GM12878 (cell line): ENCODE data around the gene PRMT3. TPM values are rescaled to one million over a fixed set of nuclear protein-coding genes. Genes with fewer than 3 reads are reported as not detected.

Source experiments
- ATAC-seq: fragments of 200-7000 bp; cut with Tn5 transposase; 3 replicates; pipeline ENCODE4 v1.9.1; 2020; ENCODE audit warnings: mild to moderate bottlenecking, moderate library complexity
- BruUV-seq: library from RNA; stranded (reverse); fragments of 400-500 nt; replicated peaks from 2 replicates; lab custom pipeline; 2021; lab: Mats Ljungman, UMichigan
- CTCF ChIA-PET: fragments of 300-600 bp; sonication (Branson Sonifier 250); formaldehyde crosslinking; extraction: SDS; loops from one replicate; lab custom pipeline; 2021; ENCODE audit warnings: inconsistent platforms; lab: Yijun Ruan, JAX
- POLR2A ChIA-PET: fragments of 350-600 bp; formaldehyde crosslinking; extraction: SDS; loops from one replicate; lab custom pipeline; 2021; ENCODE audit warnings: inconsistent platforms; lab: Charles Lee
- RAD21 ChIA-PET: fragments of 300-600 bp; sonication (Branson Sonifier 250); formaldehyde crosslinking; loops from one replicate; lab custom pipeline; 2023; ENCODE audit warnings: antibody characterized with exemption; ENCODE audit not compliant: unreplicated experiment; lab: Charles Lee
- SMC1A ChIA-PET: fragments of 300-600 bp; sonication (Branson Sonifier 250); formaldehyde crosslinking; loops from one replicate; lab custom pipeline; 2023; ENCODE audit not compliant: unreplicated experiment, uncharacterized antibody; lab: Charles Lee
- DNase-seq: peaks from one replicate; pipeline ENCODE4 v3.0.0-alpha.2; 2011; ENCODE audit warnings: low read depth, low spot score
- FAIRE-seq: peaks from 3 replicates; lab custom pipeline; 2011; peaks lifted over from hg19 to GRCh38; lab: Jason Lieb, UNC
- H2AFZ ChIP-seq: 2 replicates; pipeline ENCODE4 v1.6.0; 2011; ENCODE audit warnings: low read depth, low read length, control low read depth; ENCODE audit not compliant: control insufficient read depth
- H3K27ac ChIP-seq: 2 replicates; pipeline ENCODE4 v1.5.1; 2011; ENCODE audit warnings: control low read depth; ENCODE audit not compliant: control insufficient read depth, insufficient read depth
- H3K27me3 ChIP-seq, 2 experiments: replicated peaks in 1 of 2; 2 replicates each; pipeline versions ENCODE4 v1.6.0 to v1.6.1; 2011; ENCODE audit warnings: low read length in 1 of 2; ENCODE audit not compliant: control insufficient read depth in 2 of 2, insufficient read depth in 2 of 2
- H3K36me3 ChIP-seq, 2 experiments: 2 replicates each; pipeline ENCODE4 v1.5.1; 2011; ENCODE audit warnings: low read length in 1 of 2; ENCODE audit not compliant: control insufficient read depth in 2 of 2, insufficient read depth in 2 of 2
- H3K4me1 ChIP-seq: 2 replicates; pipeline ENCODE4 v1.6.1; 2011; ENCODE audit warnings: mild to moderate bottlenecking, low read length, moderate library complexity, mixed read lengths; ENCODE audit not compliant: control insufficient read depth, insufficient read depth
- H3K4me2 ChIP-seq: 2 replicates; pipeline ENCODE4 v1.6.0; 2011; ENCODE audit warnings: control low read depth; ENCODE audit not compliant: control insufficient read depth, insufficient read depth
- H3K4me3 ChIP-seq: fragments of 200-600 bp; sonication (generic); 2 replicates; pipeline ENCODE4 v1.5.1; 2016
- H3K79me2 ChIP-seq: 2 replicates; pipeline ENCODE4 v1.6.0; 2011; ENCODE audit warnings: low read length; ENCODE audit not compliant: control insufficient read depth, insufficient read depth
- H3K9ac ChIP-seq: 2 replicates; pipeline ENCODE4 v1.8.0; 2011; ENCODE audit warnings: low read length, control low read depth, mixed read lengths; ENCODE audit not compliant: control insufficient read depth, insufficient read depth
- H3K9me3 ChIP-seq: replicated peaks from 3 replicates; pipeline ENCODE4 v1.5.1; 2011; ENCODE audit warnings: mild to moderate bottlenecking, low read length; ENCODE audit not compliant: control insufficient read depth, insufficient read depth
- H4K20me1 ChIP-seq: 2 replicates; pipeline ENCODE4 v1.6.0; 2011; ENCODE audit not compliant: control insufficient read depth, insufficient read depth
- NFIC ChIP-seq: IDR thresholded peaks from 2 replicates; pipeline ENCODE4 v1.6.1; 2012; ENCODE audit warnings: low read depth, mild to moderate bottlenecking, inconsistent platforms, low read length, moderate library complexity
- SMAD1 ChIP-seq: fragments of 450-650 bp; IDR thresholded peaks from 2 replicates; pipeline ENCODE4 v1.6.1; 2018; ENCODE audit warnings: mild to moderate bottlenecking, low read depth; ENCODE audit not compliant: partially characterized antibody
- TCF3 ChIP-seq: IDR thresholded peaks from 2 replicates; pipeline ENCODE4 v1.6.1; 2012; ENCODE audit warnings: low read depth, mild to moderate bottlenecking, low read length, borderline replicate concordance; ENCODE audit not compliant: insufficient read depth
- ZNF384 ChIP-seq: IDR thresholded peaks from 2 replicates; pipeline ENCODE4 v1.6.1; 2012; ENCODE audit warnings: low read depth, mild to moderate bottlenecking, low read length, improper control_type of control experiment, borderline replicate concordance
- WGBS: methylation state at CpG from one replicate; pipeline ENCODE4 v1.1.6; 2016; ENCODE audit warnings: low lambda C conversion rate; ENCODE audit not compliant: insufficient replicate concordance, insufficient coverage; ENCODE audit errors: missing lambda C conversion rate; 5-methylcytosine and 5-hydroxymethylcytosine counted together
- in situ Hi-C: fragments of 300-500 bp; cut with MboI; formaldehyde crosslinking; loops from 9 replicates; pipeline ENCODE4 v1.14.3; 2018; ENCODE audit warnings: mixed read lengths
- intact Hi-C: fragments of 100-400 bp; cut with micrococcal nuclease; formaldehyde crosslinking; loops from one replicate; pipeline ENCODE4 v1.14.2; 2022; ENCODE audit not compliant: unreplicated experiment
- polyA plus RNA-seq, 11 experiments: library from polyadenylated mRNA; depleted of rRNA in 4 of 11; unstranded in 6 of 11; stranded (reverse) in 5 of 11; fragments of >200 nt; fragmentation: Nextera tagmentation in 4 of 11; fragmentation: Illumina TruSeq in 1 of 11; extraction: Ambion mirVana in 4 of 11; extraction: Trizol in 1 of 11; gene quantifications; 1 replicate in 1 of 11; 2 replicates in 10 of 11; pipeline versions ENCODE4 v1.2.1 to v1.2.3, GENCODE V29; 2011 to 2016; ENCODE audit warnings: inconsistent platforms in 2 of 11, missing spikeins in 2 of 11, low read depth in 1 of 11
- total RNA-seq, 4 experiments: library from RNA; depleted of rRNA in 3 of 4; stranded (reverse); fragments of >200 nt in 3 of 4; fragmentation: Illumina TruSeq in 1 of 4; extraction: Trizol in 1 of 4; gene quantifications; 2 replicates each; pipeline versions ENCODE4 v1.2.1 to v1.2.3, GENCODE V29; 2013 to 2021
- TF ChIP-seq, protein P1 (sequence below): fragments of 450-650 bp; IDR thresholded peaks from 2 replicates; pipeline ENCODE4 v1.6.1; 2017; ENCODE audit warnings: low read depth, mild to moderate bottlenecking, moderate library complexity

PRMT3 gene
- total and polyA plus RNA-seq, 10 of the 15 experiments (the other 5 are each of a cell fraction or from before 2014, with no cell fraction given), result 13.9 to 52.1 (median 27.7) TPM

DNA sequence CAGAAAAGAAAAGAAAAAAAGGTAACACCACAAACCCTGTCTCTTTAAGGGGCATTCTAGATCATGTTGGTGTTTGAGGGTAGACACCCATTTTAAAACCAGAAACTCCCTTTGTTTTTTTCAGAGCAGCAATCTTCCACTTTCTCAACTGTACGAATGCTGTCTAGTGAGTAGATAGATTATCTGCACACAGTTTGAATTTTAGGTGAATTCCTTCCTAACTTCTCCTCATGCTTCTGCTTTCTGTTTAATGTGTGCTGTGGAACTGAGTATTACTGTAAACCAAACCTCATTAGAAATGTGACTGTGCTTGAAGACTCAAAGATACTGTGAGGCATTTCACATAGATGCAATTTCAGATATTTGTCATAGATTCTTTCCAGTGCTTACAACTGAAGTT is 102.4 kb downstream of the PRMT3 start (continued):
- TF ChIP-seq, protein P1, sequence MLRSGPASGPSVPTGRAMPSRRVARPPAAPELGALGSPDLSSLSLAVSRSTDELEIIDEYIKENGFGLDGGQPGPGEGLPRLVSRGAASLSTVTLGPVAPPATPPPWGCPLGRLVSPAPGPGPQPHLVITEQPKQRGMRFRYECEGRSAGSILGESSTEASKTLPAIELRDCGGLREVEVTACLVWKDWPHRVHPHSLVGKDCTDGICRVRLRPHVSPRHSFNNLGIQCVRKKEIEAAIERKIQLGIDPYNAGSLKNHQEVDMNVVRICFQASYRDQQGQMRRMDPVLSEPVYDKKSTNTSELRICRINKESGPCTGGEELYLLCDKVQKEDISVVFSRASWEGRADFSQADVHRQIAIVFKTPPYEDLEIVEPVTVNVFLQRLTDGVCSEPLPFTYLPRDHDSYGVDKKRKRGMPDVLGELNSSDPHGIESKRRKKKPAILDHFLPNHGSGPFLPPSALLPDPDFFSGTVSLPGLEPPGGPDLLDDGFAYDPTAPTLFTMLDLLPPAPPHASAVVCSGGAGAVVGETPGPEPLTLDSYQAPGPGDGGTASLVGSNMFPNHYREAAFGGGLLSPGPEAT, result peak; percentile 91
- TF ChIP-seq NFIC (peak; percentile 45; the same call in 1 of the 2 replicates), ZNF384 (peak; percentile 53; the same call in 1 of the 2 replicates)

DNA sequence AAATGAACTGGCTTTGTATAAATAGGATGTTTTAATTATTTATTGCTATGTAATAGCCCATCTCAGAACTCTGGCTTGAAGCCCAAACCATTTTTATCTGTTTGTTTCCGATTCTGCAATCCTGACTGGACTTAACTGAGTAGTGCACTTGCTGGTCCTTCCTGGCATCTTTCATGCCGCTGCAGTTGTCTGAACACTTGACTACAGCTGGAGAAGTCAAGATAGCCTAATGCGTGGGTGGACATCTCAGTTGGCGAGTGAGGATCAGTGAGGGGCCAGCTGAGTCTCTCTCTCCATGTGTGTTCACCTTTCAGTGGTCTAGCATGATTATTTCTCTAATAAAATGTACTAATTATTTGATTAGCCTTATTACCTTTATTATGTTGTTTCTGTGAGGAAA is 105.8 kb downstream of the PRMT3 start:
- no peak overlapping the region for H3K4me3 ChIP-seq
- TF ChIP-seq, protein P1, result no peak
- TF ChIP-seq TCF3, result no peak
- TF ChIP-seq SMAD1, result no peak
- TF ChIP-seq, all 136 proteins: peak for 0
- no peak overlapping the region for H3K27ac ChIP-seq
- SMC1A ChIA-PET, result no interaction called here
- in situ Hi-C loops, result no loop called here
- no peaks in the 10 kb centered on the region for H3K79me2 ChIP-seq
- BruUV-seq, result no TSS peak
- ATAC-seq (no peak), DNase-seq (no peak), FAIRE-seq (no peak)
- H3K9me3 ChIP-seq, result no peaks in the 10 kb centered on the region
- no peaks in the 10 kb centered on the region for H3K4me1 ChIP-seq
- 100% methylated on average over 4 of the region's 4 CpGs for WGBS
- peaks cover 2% of the 10 kb centered on the region in 2 experiments; a peak in 2 of 4 replicates for H3K36me3 ChIP-seq
- no peak overlapping the region for H3K4me2 ChIP-seq
- H3K27me3 ChIP-seq, result no peaks in the 10 kb centered on the region
- RAD21 ChIA-PET, result interaction anchor here (1.6 kb wide), 1 partner anchor 8 kb away, joined by 5 read pairs; no protein-coding TSS in a partner anchor
- no peaks in the 10 kb centered on the region for H4K20me1 ChIP-seq
- CTCF ChIA-PET, result no interaction called here
- no peak overlapping the region for H2AFZ ChIP-seq
- intact Hi-C loops, result no loop called here
- no peak overlapping the region for H3K9ac ChIP-seq
- POLR2A ChIA-PET, result no interaction called here
